Activated CD8-positive, alpha-beta memory T cell treated with anti-CD3 and anti-CD28 coated beads for 24 hours (primary cell): ENCODE measurements around the gene NPHP4.

Source experiments
- DNase-seq: peaks from one replicate; pipeline ENCODE4 v3.0.0-alpha.2; 2020

Gene NPHP4

DNA sequence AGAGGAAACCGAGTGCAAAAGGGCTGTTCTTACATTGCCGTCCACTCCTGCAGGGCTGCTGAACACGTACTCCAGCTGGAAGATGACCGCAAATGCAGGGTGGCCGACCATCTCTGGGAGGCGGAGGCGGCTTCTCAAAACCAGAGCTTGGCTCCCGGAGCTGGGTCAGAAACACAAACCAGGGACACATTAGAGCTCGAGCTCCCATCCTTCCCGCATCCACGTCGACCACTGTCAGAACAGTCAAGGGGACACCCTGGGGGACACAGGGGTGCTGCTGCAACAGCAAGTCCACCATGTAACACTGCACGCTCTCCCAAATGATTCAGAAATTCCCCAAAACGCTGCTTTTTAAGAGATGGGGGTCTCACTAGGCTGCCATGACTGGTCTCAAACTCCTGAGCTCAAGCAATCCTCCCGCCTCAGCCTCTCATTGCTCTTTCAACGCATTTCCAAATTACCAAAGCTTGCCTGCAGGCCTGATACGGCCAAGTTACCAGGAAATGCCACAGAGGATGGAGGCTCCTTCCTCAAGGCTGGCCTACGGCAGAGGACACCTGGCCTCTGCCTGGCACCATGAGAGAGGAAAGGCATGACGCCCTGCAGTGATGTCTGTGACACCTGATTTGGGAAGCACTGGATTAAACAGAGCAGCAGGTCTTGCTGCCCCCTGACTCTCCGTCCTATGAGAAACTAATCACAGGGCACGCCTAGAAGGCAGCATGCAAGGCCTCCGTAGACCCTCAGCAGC, 45.0 kb downstream of the NPHP4 start:
- peak; percentile 32 for DNase-seq

DNA sequence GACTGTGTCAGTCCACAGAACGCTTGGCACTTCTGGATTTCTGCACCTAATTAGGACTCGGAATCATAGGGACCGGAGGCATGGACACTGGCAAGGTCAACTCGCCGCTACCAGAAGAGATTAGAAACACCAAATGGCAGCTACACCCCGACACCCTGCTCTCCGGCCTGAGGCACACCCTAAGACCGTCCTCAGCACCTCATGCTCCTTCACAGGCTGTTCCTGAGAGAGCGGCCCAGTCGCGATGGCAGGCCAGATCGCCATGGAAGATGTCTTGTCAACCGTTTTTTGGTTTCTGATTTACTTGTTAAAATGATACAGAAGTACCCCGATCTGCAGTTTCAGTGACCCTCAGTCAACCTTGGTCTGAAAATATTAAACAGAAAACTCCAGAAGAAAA, 46.8 kb downstream of the NPHP4 start:
- DNase-seq, result peak; percentile 9

DNA sequence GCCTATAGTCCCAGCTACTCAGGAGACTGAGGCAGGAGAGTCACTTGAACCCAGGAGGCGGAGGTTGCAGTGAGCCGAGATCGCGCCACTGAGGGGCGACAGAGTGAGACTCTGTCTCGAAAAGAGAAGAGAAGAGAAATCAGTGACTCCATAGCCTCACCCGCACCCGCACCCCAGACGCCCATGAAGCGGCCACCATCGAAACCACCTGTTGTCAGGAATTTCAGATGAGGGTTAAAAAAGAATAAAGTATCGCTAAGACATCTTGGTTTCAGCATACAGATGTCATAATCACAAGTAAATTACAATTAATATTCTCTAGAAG, 47.4 kb downstream of the NPHP4 start:
- DNase-seq, result no peak

DNA sequence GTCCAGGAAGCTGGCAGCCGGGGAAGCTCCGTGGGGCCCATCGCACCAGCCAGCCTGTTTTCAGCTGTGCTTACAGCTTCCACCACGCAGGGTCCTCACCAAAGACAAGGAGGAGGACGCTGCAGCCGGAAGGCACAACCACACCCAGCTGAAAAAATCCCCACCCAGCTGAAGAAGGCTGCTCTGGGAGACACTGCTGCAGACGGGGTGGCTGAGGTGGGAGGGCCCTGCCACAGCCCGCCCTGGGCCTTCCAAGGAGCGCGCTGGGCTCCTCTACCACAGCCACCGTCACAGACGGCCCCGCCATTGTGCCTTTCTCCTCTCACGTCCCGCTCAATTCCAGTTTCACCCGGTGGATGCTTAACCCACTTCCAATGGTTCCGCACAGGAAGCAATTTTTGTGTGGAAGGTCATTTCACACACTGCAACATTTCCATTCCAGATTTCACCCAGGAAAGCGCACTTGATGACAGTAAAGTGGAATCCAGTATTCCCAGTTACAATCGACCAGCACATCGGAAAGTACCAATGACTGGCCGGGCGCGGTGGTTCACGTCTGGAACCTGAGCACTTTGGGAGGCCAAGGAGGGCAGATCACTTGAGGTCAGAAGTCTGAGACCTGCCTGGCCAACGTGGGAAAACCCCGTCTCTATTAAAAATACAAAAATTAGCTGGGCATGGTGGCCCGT, 47.9 kb downstream of the NPHP4 start:
- no peak for DNase-seq

DNA sequence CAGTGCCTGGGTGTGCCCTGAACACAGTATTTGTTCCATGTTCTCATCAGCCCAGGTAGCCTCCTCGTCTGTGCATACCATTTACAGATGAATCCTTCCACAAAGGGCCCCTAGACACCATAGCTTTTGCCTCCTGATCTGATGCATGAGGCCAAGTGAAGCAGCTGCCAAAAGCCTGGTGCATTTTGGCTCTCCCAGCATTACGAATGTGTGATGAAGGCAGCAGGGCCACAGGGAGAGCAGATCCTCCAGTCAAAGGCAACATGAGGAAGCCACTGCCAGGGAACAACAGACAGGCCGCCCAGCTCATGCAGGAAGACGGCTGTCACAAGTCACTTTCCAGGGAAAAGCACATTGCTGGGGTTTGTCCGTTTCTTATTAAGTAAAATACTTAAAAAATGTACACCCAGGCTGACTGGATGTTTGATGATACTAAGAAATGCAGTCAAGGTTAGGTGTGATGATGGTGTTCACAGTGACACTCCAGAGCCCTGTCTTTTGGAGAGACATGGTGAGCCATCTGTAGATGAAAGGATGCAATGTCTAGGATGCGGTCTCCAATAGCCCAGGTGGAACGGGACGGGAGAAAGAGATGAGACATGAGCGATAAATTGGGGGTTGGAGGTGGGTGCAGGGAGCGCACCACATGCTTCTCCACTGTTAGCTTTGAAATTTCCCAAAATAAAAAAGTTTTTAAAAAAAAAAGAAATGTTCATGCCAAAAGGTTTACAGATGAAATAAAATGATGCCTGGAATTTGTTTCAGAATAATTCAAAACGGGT, 48.7 kb downstream of the NPHP4 start:
- DNase-seq, result no peak

DNA sequence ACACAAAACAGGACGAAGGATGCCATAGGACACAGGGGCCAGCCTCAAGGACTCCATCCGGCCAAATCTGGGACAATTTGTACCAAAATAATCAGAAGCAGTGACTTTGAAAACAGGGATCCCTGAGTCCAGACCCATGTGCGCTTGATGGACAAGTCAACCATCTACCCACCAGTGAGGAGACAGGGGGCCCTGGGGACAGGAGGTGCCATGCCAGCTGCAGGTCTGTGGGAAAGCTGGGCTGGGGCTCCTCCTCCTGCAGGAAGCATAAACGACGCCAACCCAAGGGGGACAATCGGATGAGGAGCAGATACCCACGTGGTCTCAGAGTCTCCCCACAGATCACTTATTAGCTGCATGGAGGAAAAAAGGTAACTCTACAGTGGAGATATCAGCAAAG, 50.6 kb downstream of the NPHP4 start:
- no peak for DNase-seq

DNA sequence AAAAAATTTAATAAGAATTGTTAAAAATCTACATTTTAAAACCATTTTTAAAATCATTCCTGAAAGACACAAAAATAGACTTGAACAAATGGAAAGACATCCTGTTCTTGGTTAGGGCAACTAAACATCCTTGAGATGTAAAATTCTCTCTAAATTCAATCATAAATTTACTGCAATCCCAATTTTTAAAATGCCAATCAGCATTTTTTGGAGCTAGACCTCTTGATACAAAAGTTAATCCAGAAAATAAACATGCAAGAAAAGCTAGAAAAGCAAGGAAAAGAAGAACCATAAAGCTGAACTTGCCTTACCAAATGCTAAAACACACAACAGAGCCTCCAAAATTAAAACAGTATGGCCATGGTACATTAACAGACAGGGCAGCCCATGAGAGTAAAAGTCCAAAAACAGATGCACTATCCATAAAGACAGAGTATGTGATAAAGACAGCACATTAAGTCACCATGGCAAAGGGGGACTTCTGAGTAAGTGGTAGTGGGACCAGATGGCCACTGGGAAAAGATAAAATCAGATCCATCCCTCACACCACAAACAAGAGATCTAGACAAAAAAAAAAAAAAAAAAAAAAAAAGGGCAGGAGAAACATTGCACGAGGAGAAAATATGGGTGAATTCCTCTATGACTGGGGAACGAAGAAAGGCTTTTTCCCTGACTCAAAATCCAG, 51.4 kb downstream of the NPHP4 start:
- no peak for DNase-seq

DNA sequence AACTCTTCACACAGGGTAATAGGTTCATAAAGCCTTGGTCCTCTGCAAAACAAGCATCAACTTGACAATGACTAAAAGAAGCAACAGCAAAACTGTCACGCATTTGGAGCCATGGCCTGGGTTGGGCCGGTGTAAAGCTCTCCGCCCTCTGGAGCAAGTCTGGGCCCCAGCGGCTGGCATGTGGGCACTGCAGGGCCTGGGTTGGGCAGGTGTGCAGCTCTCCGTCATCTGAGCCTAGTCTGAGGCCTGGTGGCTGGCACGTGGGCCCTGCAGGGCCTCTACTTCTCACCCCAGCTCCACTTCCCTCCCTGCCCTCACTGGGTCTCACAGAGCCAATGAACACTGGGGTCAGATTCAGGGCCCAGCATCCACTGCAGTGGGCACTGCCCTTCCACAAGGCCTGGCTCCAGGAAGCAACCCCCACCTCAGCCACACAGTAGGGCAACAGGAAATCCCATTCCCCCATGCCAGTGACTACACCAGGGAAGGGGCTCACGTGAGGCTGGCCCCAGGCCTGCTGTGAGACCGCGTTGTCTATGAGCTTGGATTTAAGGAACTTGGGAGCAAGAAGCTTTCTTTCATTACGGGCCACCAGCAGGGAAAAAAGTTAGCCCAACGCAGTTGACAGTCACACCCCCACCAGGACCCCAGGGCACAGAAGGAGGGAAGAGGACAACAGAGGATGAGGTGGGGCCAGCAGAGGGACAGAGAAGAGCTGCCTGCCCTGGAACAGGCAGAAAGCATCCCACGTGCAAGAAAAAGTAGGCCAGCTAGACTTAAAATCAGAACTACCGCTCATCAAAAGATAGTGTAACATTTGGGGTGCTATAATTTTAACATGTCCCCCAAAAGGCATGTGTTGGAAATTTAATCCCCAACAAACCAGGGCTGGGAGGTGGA, 52.7 kb downstream of the NPHP4 start:
- DNase-seq, result no peak

DNA sequence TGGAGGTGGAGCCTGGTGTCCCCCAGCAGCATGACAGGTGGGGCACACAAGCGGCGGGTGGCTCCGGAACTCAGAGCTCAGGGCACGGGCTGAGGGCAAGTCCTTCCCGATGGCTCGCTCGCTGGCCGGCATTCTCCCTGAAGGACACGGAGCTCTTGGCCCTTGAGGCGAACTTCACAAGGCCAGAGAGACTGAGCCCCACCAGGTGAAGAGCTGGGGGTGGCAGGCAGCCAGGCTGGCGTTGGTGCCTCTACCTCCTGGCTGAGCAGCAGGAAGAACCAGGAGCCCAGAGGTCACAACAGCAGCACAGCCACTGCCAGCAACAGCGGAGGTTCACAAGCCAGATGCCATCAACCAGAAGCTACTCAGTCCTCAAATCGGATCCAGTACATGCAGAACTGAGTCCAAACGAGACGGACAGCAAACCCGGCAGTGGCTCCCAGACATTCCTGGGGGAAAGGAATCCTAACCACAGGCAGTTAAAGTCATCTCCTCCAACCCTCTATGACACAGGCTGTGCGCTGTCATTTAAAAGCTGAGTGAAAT, 54.1 kb downstream of the NPHP4 start:
- peak; percentile 26 for DNase-seq

DNA sequence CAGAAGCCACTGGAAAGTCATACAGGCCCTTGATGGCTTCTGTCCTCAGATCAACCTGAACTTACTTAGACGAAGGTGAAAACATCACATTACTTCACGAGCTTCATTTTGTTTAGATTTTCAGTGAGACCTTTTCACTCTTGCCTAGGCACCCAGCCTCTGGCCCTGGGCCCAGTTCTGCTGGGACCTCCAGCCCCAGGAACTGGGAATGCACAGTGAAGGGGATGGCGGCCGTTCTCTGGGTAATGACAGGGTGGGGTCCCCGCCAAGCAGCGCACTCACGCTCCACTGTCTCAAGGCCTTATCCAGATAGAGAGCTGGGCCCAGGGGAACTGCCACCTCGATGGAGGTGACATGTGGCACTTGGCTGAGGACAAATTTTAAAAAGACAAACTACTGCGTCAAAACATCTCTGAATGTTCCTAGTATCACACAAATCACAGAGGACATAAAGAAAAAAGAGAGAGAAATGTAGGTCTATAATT, 54.8 kb downstream of the NPHP4 start:
- DNase-seq, result peak; percentile 40

DNA sequence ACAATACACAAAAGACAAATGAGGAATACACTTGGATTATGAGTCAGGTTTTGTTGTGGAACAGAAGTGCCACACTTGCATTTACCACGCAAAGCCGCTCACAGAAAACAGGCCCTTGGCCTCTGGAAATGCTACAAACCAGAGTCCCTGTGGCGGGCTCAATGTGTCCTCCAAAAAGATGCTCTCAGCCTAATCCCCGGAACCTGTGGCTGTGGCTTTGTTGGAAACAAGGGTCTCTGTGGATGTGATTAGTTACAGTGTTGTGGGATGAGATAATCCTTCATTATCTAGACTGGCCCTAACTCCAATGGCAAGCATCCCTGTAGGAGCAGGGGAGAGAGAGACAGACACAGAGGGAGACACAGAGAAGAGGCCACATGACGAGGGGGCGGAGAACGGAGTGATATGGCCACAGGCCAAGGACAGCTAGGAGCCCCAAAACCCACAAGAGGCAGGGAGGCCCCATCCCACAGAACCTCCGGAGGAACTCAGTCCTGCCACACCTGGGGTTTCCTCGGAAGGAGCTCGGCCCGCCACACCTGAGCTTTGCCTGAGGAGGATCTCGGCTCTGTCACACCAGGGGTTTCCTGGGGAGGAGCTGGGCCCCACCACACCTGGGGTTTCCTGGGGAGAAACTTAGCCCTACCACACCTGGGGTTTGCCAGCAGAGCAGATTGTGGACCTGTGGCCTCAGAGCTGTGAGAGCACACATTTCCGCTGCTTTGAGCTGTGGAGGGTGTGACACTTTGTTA, 55.4 kb downstream of the NPHP4 start:
- peak; percentile 50 for DNase-seq

DNA sequence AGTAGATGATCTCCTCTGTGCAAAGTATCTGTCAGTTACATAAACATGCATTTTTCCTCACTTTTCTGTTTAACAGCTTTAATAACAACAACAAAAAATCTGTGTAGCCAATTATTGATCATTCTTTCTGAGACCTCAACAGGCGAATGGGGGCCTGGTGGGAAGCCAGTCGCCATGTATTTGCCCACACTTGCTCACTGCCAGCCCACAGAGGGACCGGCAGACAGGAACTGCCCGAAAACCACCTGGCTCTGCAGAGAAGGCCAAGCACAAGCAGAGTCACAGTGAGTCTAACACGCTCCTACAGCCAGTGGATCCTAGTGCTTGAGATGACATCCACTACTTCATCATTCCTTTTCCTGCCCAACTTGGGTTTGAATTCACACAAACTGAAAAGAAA, 56.1 kb downstream of the NPHP4 start:
- peak; percentile 17 for DNase-seq

DNA sequence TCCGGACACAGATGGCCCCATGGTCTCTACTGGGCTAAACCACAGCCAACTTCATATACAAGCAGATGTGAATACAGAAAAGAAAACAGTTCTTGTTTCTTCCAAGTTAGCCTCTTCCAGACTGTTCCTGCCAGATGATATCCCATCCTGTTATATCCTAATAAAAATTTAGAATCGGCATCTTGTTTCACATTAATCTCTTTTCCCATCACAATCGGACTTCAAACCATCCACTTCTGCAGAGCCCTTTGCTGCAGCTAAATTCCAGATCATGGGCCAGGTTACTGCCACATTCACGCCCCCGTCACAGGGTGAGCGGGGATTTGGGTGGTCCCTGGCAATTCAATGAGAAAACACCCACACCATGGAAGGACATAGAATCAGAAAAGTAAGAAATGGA, 57.2 kb downstream of the NPHP4 start:
- DNase-seq, result no peak

DNA sequence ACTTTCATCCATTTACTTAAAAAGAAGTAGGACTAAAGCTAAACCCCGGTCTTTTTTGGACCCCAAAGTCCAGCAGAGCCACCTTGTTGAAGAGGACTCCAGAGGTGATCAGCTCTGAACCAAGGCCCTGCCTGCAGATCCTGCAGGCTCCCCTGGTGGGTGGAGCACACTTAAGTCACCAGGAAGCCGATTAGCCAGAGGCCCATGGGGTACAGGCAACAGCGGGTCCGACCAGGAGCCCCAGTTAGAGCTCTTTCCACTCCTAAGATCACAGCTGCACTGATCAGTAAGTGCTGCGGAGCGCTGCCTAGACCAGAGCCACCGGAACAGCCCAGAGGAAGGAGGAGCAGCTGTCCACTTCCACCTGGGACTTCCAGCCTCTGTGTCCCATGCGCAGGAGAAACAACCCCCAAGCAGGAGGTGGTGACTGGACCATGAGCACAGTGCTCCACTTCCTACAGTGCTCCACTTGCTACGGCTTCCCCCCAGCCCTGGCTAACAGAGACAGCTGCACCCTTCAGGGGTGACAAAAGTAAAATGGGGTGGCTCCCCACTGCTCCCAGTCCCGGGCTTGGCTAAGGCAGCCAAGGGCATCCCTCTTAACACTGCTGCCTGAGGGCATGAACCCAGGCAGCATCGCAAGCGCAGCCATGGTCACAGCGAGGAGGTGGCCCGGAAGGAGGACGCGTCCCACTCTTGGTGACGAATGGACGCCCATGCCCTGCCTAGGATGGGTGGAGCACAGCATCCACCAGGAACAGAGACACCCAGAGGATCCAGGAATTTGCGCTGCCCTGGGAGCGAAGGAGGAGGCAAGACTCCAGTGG, 58.0 kb downstream of the NPHP4 start:
- DNase-seq, result peak; percentile 42

DNA sequence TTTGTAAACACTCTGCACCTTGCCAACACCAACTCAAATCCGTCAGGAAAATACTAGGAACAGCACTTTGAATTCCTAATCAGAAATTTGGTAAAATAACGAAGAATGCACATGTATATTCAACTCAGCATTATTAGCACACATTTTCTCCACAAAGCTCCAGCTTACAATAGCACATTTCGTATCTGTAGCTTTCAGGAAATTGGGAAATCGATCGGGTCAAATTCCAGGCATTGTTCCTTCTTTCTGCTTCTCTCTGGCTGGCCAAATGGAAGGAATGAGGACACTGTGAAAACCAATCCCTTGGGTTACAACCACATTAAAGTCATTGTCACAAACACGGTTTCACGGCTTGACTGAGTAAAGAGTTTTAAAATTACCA, 58.6 kb downstream of the NPHP4 start:
- DNase-seq, result no peak

DNA sequence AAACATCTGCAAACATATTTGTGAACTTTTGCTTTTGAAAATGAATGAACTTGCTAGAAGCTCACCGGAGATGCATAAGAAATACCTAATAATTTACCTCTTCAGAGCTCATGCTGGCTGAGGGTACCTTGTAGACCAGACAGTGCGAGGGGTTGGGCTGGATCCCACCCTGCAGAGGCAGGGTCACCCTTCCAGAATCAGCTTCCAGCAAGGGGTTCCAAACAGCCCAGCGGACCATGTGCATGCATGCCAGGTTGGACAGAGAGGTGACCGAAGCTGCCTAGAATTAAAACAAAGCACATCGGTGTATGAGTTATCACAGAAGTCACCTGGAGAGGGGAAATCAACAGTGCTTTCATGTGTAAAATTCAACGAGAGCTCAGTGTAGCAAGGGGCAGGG, 59.2 kb downstream of the NPHP4 start:
- DNase-seq, result no peak

DNA sequence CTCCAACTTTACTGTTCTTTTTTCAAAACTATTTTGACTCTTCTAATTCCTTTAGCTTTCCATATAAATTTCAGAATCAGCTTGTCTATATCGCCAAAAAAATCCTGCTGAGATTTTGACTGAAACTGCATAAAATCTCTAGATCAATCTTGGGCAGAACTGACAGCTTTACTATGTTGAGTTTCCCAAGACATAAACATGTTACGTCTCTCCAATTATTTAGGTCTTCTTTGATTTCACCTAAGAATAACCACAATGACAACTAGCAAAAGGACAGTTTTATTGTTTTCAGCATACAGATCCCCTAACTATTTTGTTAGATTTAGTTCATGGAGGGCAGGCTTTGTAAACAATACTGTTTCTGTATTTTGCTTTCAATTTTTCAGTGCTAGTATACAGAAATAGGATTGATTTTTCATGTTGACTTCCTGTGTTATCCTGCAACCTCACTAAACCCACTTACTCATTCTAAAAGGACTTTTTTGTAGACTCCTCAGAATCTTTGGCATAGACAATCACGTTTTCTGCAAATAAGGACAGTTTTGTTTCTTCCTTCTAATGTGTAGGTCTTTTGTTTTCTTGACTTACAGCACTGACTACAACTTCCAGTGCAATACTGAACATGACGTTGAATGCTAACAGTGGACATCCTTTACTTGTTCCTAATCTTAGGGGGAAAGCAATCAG, 63.4 kb downstream of the NPHP4 start:
- DNase-seq, result no peak

DNA sequence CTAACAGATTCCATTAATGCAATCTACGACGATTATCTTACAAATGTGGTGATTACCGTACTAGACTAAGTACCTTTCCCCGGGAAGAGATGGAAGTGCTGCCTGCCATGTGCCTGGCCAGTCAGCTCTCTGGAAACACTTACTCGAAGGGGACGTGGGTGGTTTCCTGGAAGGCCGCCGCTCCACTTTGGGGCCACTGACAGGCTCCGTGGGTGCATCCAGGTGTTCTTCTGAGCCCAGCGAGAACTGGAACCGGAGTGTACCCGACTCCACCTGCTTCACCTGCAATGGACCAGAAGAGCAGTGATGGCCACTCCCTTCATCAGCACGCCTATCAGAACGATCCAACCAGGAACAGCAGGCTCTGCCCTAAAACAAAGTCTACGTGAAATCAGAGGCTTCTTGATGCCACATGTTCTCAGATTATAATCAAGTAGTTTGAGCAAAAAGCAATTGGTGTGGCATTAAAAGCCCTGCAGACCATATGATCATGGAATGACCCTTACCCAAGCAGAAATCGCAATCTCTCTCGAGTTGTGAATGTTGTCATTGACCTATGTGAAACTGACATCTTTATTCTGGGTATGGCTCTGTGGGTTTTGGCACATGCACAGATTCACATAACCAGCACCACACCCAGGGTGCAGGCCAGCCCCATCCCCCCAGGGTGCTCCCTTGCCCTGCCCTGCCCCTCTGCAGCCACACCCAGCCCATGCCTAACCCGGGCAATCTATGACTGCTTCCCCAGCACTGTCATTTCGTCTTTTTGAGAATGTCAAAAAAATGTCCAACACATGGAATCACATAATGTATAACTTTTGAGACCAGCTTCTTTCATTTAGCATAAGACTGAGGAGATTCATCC, 64.5 kb downstream of the NPHP4 start:
- DNase-seq, result peak; percentile 38
